Muscle layer of duodenum (tissue), 2 donors: ENCODE data around the gene SUPT7L.
"Not testable (repeated sequence)": the region's sequence is repeated elsewhere in the genome, so short reads cannot be mapped to it uniquely, and the experiment has no call there.

ENCODE experiments used
- H3K27ac ChIP-seq: one replicate; pipeline ENCODE4 v1.7.0; 2013; ENCODE audit warnings: mild to moderate bottlenecking, low read length
- H3K27me3 ChIP-seq: one replicate; pipeline ENCODE4 v1.7.0; 2013; ENCODE audit warnings: low read depth, mild to moderate bottlenecking, control low read depth, low read length
- H3K36me3 ChIP-seq, 2 donors: one replicate each; pipeline ENCODE4 v1.7.0; 2013; ENCODE audit warnings: low read length in 2 of 2, control low read depth in 1 of 2, mild to moderate bottlenecking in 1 of 2; ENCODE audit not compliant: insufficient read depth in 2 of 2, control insufficient read depth in 1 of 2
- H3K4me1 ChIP-seq, 2 donors: one replicate each; pipeline ENCODE4 v1.7.0; 2013; ENCODE audit warnings: low read length in 2 of 2, mild to moderate bottlenecking in 2 of 2, control low read depth in 1 of 2, moderate library complexity in 1 of 2; ENCODE audit not compliant: insufficient read depth in 2 of 2, control insufficient read depth in 1 of 2
- H3K4me3 ChIP-seq, 2 donors: one replicate each; pipeline ENCODE4 v1.7.0; 2013; ENCODE audit warnings: low read length in 2 of 2, low read depth in 1 of 2, mild to moderate bottlenecking in 1 of 2
- H3K9me3 ChIP-seq, 2 donors: one replicate each; pipeline ENCODE4 v1.7.0; 2013; ENCODE audit warnings: low read length in 2 of 2, control low read depth in 1 of 2, mild to moderate bottlenecking in 1 of 2; ENCODE audit not compliant: control insufficient read depth in 1 of 2
- donor health status: healthy.

The SUPT7L gene

DNA sequence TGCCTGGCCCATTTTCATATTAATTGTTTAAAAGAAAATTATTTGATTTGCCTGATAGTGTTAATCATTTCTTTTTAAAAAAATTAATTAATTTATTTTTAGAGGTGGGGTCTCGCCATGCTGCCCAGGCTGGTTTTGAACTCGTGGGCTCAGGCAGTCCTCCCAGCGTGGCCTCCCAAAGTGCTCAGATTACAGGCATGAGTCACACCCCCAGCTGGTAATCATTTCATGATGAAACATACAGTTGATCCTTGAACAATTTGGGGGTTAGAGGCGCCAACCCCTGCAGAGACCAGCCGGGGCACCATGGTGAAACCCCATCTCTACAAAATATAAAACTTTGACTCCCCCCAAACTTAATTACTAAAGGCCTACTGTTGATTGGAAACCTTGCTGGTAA lies 26.6 kb downstream of the SUPT7L start:
- Histone ChIP-seq H3K27me3 (no peaks in the 10 kb centered on the region), H3K9me3 (no peaks in the 10 kb centered on the region), H3K4me1 (no peaks in the 10 kb centered on the region), H3K4me3 (no peak overlapping the region), H3K36me3 (peaks cover 55 to 81% of the 10 kb centered on the region in 2 donors), H3K27ac (no peak overlapping the region)

DNA sequence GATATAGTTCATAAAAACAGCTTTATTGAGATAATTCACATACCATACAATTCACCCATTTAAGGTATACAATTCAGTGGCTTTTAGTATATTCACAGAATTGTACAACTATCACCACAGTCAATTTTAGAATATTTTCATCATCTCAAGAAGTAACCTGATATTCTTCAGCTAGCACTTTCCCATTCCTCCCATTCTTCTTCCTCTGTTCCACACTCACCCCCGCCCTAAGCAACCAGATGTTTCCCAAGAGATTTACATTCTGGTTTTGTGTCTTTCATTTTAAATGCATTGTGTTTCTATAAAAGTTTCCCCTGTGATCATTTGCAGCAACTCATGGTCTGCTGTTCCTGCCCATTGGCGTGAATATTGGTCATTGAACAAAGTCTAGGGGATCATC lies 29.1 kb downstream of the SUPT7L start:
- peaks cover 48 to 73% of the 10 kb centered on the region in 2 donors for H3K36me3 ChIP-seq

DNA sequence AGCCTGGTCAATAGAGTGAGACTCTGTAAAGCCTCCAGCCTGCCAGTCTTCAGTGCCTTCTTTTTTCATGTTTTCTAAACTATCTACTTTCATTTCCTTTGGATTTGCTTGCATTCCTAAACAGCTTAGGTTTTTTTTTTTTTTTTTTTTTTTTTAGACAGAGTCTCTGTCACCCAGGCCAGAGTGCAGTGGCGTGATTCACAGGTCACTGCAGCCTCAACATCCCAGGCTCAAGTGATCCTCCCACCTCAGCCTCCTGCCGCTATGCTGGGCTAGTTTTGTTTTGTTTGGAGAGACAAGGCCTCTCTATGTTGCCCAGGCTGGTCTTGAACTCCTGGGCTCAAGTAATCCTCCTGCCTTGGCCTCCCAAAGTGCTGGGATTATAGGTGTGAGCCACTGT lies 33.2 kb downstream of the SUPT7L start:
- H3K36me3 ChIP-seq: peaks cover 25 to 39% of the 10 kb centered on the region in 2 donors
- H3K27ac ChIP-seq, H3K27me3 ChIP-seq, H3K4me3 ChIP-seq, H3K9me3 ChIP-seq: not testable (repeated sequence)
- peaks cover 11 to 23% of the 10 kb centered on the region in 2 donors for H3K4me1 ChIP-seq

More for the DNA sequence above, 29.1 kb downstream of the SUPT7L start:
- Histone ChIP-seq H3K27ac (no peak overlapping the region), H3K4me3 (no peak overlapping the region), H3K9me3 (no peaks in the 10 kb centered on the region), H3K27me3 (no peaks in the 10 kb centered on the region), H3K4me1 (peaks cover 5 to 9% of the 10 kb centered on the region in 2 donors)

DNA sequence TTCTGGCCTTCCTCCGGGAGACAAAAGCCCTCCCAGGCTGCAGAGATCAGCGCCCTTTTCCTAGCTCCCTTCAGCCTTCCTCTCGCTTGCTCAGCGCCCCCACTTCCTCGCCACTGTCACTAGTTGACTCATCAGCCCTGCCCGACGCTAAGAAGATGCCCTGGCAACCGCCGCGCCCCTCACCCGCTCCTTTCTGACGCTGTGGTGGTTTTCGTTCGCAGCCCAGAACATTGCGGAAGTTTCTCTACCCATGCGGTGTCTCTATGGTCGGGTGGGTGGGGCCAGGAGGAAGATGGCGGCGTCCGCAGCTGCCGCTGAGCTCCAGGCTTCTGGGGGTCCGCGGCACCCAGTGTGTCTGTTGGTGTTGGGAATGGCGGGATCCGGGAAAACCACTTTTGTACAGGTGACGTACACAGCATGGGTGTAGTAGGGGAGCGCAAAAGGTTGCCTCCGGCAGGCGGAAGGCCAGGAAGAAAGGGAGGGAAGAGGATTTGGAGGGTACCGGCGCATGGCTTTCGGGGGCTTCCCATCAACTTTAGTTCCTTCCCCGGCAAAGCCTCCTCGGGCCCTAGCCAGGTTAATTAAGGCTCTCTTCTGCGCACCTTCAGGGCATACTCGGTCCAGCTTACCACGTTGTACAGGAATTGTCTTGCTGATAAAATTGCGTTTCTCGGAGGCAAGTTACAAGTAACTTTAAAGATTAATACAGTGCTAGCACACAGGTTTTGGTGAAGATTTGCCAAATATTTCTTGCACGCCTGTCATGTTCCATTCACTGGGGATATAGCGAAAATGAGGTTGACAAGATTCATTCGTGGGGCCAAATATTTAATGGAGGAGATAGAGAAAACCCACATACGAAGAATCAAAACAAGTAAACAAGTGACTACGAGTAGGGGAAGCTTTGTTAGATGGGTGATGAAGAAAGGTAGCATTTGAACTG lies 34.4 kb downstream of the SUPT7L start, which contains the start of the genes CCDC121 and GPN1:
Gene CCDC121 (minus strand): TSS at position 246 of the 943 bp plus-strand sequence. CDS start 1,213 bp downstream, outside the sequence.
Gene GPN1 (plus strand): TSS at position 284 of the 943 bp plus-strand sequence. CDS start 9 bp downstream, at position 293.
- peak within 1 kb of the TSS; percentile 91 to 97 for H3K4me3 ChIP-seq
- peaks cover 11 to 23% of the 10 kb centered on the region in 2 donors for H3K4me1 ChIP-seq
- H3K27ac ChIP-seq: peak within 1 kb of the TSS; percentile 88
- H3K9me3 ChIP-seq: no peaks in the 10 kb centered on the region
- no peaks in the 10 kb centered on the region for H3K27me3 ChIP-seq
- peaks cover 15 to 29% of the 10 kb centered on the region in 2 donors for H3K36me3 ChIP-seq

DNA sequence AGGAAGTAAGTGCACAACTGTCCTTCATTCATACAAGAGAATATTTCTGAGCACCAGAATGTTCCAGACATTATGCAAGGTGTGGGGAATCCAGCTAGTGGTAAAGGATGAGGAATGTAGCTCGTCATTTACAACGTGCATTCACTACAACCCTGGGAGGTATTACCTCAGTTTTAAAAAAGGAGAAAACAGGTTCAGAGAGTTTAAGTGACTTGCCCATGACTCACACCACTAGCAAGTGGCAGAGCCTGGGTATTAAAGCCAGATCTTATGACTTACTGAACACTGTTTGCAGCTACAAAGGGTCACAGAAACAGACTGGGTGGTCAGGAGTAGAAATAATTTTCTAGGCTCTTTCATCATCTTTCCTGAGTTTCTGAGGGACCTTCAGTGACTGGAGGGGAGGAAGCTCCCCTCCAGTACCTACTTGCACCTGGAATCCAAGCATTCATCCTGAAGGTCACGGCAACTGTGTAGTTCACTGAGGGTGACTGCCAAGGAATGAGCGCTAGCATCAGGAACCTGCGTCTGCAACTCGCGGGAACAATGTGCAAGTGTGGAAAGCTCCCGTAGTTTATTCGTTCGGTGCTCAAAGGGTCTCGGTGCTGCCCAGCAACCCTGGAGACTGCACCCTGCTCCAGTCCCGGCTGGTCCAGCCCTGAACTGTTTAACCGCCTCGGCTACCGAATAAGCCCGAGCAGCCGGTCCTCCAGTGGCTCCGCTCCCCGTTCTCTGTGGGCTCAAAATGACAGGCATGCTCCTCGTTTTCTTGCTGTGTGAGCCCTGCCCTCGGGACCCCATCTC lies 35.2 kb downstream of the SUPT7L start:
- H3K27me3 ChIP-seq: no peaks in the 10 kb centered on the region
- H3K36me3 ChIP-seq: peaks cover 24 to 29% of the 10 kb centered on the region in 2 donors
- H3K9me3 ChIP-seq: no peaks in the 10 kb centered on the region
- H3K27ac ChIP-seq: peak overlapping the region; percentile 88
- H3K4me3 ChIP-seq: peak overlapping the region; percentile 91 to 97
- H3K4me1 ChIP-seq: peaks cover 11 to 24% of the 10 kb centered on the region in 2 donors

DNA sequence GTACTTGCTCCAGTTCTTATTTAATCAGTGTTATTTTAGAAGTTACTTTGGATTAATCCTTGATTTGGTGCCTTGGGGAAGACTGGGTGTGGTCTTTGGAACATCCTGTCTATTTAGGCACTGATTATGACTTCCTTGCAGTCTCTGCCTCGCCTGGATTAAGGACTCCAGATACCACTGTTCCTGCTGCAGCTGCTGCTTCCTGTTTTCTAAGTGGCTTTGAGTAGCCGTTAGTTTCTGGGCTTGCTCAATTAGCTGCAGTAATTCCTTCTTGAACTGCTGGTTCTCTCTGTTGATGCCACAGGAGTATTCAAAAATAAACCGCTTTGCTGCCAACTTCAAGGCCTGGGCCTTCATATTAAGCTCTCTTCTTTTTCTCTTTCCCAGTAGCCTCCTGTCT lies 36.5 kb downstream of the SUPT7L start:
- not testable (repeated sequence) for H3K4me3 ChIP-seq, H3K27me3 ChIP-seq, H3K9me3 ChIP-seq, H3K27ac ChIP-seq
- H3K4me1 ChIP-seq: peaks cover 11 to 29% of the 10 kb centered on the region in 2 donors
- H3K36me3 ChIP-seq: peaks cover 28 to 39% of the 10 kb centered on the region in 2 donors

DNA sequence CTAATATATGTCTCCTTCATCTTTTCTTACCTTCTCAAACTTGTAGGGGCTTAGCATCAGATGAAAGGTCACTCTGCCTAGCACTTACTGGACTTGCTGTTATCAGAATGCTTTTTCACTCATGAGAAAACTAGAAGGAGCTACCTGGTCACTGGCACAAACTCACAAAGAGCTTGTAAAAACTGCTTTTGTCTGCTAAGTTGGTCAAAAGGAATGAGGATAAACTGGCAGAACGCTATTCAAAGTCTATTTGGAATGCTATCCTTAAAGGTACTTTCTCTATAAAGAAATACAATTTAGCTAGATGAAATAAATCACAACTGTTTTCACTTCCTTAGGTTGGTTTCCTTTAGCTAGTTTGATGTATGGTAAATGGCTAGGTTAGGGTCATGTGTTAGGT lies 37.1 kb downstream of the SUPT7L start:
- not testable (repeated sequence) for H3K27me3 ChIP-seq, H3K9me3 ChIP-seq, H3K4me3 ChIP-seq, H3K27ac ChIP-seq
- Histone ChIP-seq H3K4me1 (peaks cover 11 to 29% of the 10 kb centered on the region in 2 donors), H3K36me3 (peaks cover 31 to 39% of the 10 kb centered on the region in 2 donors)

DNA sequence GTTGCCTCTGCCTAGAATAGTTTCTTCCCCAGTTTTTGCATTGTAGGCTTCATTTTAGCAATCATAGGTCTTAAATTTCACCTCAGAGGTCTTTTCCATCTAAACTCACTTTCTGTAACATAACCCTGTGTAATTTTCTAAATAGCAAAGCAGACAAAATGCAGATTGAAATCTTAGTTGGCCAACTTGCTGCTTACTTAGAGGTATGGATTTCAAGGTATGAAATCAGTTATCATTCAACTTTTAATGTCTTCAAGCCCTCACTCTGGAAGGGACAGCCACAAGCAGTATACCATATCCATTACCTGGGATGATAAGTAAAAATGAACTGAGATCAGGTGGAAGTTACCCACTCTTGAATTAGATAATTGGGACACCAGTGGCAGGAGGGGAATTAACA lies 38.5 kb downstream of the SUPT7L start:
- H3K36me3 ChIP-seq: peaks cover 36 to 40% of the 10 kb centered on the region in 2 donors
- H3K4me3 ChIP-seq: no peak overlapping the region
- peaks cover 11 to 27% of the 10 kb centered on the region in 2 donors for H3K4me1 ChIP-seq
- no peak overlapping the region for H3K27ac ChIP-seq
- H3K9me3 ChIP-seq: no peaks in the 10 kb centered on the region
- H3K27me3 ChIP-seq: no peaks in the 10 kb centered on the region

DNA sequence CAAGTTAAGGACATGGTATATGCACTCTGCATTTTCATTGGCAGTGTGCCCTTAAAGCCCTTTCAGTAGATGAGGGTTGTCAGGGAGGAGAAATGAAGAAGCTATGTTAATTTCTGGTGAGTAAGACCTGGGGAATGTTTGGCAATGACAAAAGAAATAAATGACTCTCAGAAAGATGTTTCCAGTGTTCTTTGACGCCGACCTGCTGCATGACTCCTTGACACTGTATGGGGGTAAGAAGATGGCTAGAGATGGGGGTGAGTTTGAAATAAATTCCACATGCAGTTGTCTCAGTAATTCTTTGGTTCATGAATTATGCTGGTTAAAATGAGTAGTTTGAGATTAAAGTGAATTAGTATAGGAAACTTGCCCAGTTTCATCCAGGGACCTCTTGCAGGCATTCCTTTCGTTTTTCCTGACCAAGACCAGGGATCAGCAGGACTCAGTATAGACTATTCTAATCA lies 40.5 kb downstream of the SUPT7L start:
- H3K4me3 ChIP-seq: no peak overlapping the region

DNA sequence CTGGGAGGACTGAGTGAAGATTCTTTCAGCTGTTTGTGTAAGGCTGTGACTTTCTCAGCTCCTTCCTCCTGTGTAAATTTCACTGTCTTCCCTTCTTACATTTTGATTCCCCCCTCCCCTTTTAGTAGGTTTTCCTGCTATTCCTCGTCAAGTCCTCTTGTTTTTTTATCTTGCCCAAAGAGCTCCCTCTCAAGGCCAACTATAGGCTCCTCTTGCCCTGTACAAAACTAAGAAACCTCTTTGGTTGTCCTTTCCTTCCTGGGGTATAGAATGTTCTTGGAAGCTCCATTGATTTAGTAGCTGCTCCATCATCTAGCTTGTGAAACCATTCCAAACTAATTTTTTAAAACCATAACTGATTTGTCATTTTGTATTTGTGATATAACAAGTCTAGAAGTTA lies 41.9 kb downstream of the SUPT7L start:
- H3K9me3 ChIP-seq: no peaks in the 10 kb centered on the region
- no peak overlapping the region for H3K27ac ChIP-seq
- no peak overlapping the region for H3K4me3 ChIP-seq
- peaks cover 50 to 72% of the 10 kb centered on the region in 2 donors for H3K36me3 ChIP-seq
- peaks cover 0 to 11% of the 10 kb centered on the region in 2 donors for H3K4me1 ChIP-seq
- H3K27me3 ChIP-seq: no peaks in the 10 kb centered on the region

More for the DNA sequence above, 40.5 kb downstream of the SUPT7L start:
- Histone ChIP-seq H3K27ac (no peak overlapping the region), H3K9me3 (no peaks in the 10 kb centered on the region), H3K36me3 (peaks cover 40 to 57% of the 10 kb centered on the region in 2 donors), H3K4me1 (peaks cover 3 to 16% of the 10 kb centered on the region in 2 donors), H3K27me3 (no peaks in the 10 kb centered on the region)

DNA sequence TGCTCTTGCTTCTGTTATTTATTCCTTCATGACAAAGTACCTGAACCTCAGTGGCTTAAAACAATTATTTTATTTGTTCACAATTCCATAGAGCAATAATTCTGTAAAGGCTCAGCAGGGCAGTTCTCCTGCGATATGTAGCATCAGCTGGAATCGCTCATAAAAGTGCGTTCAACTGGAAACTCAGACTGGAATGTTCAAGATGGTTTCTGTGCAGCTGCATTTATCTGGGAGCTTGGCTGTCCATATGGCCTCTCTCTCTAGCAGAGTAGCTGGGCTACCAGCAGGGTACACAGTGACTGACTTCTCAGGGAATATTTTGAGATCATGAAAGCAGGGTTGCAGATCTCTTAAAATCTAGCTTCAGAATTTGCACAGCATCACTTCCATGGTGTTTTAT lies 48.1 kb downstream of the SUPT7L start:
- no peaks in the 10 kb centered on the region for H3K9me3 ChIP-seq
- no peak overlapping the region for H3K4me3 ChIP-seq
- H3K27me3 ChIP-seq: no peaks in the 10 kb centered on the region
- H3K36me3 ChIP-seq: peaks cover 41 to 59% of the 10 kb centered on the region in 2 donors
- H3K4me1 ChIP-seq: no peaks in the 10 kb centered on the region
- H3K27ac ChIP-seq: no peak overlapping the region
